HEK293T (cell line): ENCODE results near the gene STX3.

ENCODE experiments used
- CTCF ChIA-PET: fragments of 350-600 bp; formaldehyde crosslinking; extraction: SDS; loops from one replicate; lab custom pipeline; 2021; ENCODE audit warnings: antibody characterized with exemption, inconsistent platforms; lab: Yijun Ruan, JAX
- POLR2A ChIA-PET: fragments of 350-600 bp; formaldehyde crosslinking; extraction: SDS; loops from one replicate; lab custom pipeline; 2020; ENCODE audit warnings: antibody characterized with exemption, inconsistent platforms; lab: Yijun Ruan, JAX
- DNase-seq: peaks from one replicate; pipeline ENCODE4 v3.0.0; 2012; ENCODE audit warnings: mixed read lengths; ENCODE audit errors: extremely low spot score
- ELF4 ChIP-seq: fragments of 450-650 bp; IDR thresholded peaks from 2 replicates; pipeline ENCODE4 v1.6.1; 2017; ENCODE audit warnings: antibody characterized with exemption
- FOXA1 ChIP-seq: fragments of 450-650 bp; IDR thresholded peaks from 2 replicates; pipeline ENCODE4 v1.6.1; 2016; ENCODE audit warnings: mild to moderate bottlenecking

The STX3 gene

DNA sequence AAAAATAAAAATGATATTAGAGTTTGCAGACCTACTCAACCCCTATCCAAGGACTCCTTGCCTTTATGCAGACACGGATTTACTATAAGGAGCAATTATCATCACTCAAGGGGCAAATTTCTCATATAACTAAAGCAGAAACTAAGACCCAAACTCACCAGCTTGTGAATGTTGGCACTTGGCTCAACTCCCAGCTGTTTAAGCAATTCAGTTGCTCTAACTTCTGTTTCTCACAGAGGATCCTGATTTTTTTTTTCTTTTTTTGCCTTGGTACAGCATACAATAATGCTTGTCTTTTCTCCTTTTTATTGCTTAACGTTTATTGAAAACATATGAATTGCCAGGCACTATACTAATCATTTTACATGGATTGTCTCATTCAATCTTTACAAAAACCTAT lies 99.7 kb downstream of the STX3 start:
- CTCF ChIA-PET = interaction anchor here (1.1 kb wide), 1 partner anchor 10 kb away, joined by 3 read pairs; the partner anchor contains the start of gene CBLIF
- POLR2A ChIA-PET = no interaction called here
- no peak for TF ChIP-seq ELF4
- TF ChIP-seq FOXA1 = no peak
- no peak for DNase-seq
